Progenitor cell of endocrine pancreas (in vitro differentiated cells): Measurements from ENCODE around the gene PRRX2. TPM values are rescaled to one million over a fixed set of nuclear protein-coding genes. Genes with fewer than 3 reads are reported as not detected.
A peak's percentile ranks its signal among the peaks of the same experiment; 100 is the strongest.

Source experiments
- DNase-seq: peaks from one replicate; pipeline ENCODE4 v3.0.0; 2021; ENCODE audit warnings: low spot score; ENCODE audit not compliant: unreplicated experiment
- H3K27ac Mint-ChIP-seq: 2 replicates; pipeline ENCODE4 v1.8.0; 2021; ENCODE audit warnings: mild to moderate bottlenecking, moderate library complexity, mixed read lengths
- H3K27me3 Mint-ChIP-seq: 2 replicates; pipeline ENCODE4 v1.8.0; 2021; ENCODE audit warnings: mixed read lengths
- H3K36me3 Mint-ChIP-seq: 2 replicates; pipeline ENCODE4 v1.8.0; 2022; ENCODE audit warnings: mixed read lengths; ENCODE audit not compliant: insufficient read depth
- H3K4me1 Mint-ChIP-seq: 2 replicates; pipeline ENCODE4 v1.8.0; 2021; ENCODE audit warnings: low read depth, mixed read lengths
- H3K4me3 Mint-ChIP-seq: 2 replicates; pipeline ENCODE4 v1.8.0; 2021; ENCODE audit warnings: low read depth, mild to moderate bottlenecking, moderate library complexity, mixed read lengths
- H3K9me3 Mint-ChIP-seq: 2 replicates; pipeline ENCODE4 v1.8.0; 2021; ENCODE audit warnings: low read depth, mixed read lengths
- total RNA-seq: library from RNA; stranded (reverse); gene quantifications from 2 replicates; pipeline ENCODE4 v1.2.1, GENCODE V29; 2021
- TF ChIP-seq, protein P1 (sequence below): fragments of 200-600 bp; sonication (generic); IDR thresholded peaks from one replicate; pipeline ENCODE4 v1.5.0; 2021; ENCODE audit warnings: antibody characterized with exemption, mild to moderate bottlenecking; ENCODE audit not compliant: unreplicated experiment

Gene PRRX2
- total RNA-seq, 1 donor from 2014 or later = 0.79 TPM

DNA sequence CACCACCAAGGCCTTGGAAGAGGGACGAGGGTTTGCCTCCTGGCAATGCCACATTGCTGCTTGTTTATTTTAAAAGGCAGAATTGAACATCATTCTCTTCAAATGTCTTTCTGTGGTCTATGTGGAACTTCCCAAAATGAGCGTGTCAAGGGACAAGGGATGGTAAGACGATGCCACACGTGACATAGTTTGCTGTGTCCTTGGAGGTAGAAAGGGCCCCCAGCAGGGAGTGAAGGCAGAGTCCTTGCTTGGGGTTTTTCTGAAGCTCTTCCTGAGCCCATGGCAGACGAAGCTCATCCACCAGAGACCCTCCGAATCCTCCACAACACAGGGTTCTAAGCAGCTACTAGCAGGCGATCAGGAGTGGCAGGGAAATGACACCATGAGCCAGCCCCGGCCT is 28.3 kb downstream of the PRRX2 start:
- H3K36me3 Mint-ChIP-seq = no peaks in the 10 kb centered on the region
- H3K27ac Mint-ChIP-seq = no peak overlapping the region
- no peaks in the 10 kb centered on the region for H3K9me3 Mint-ChIP-seq
- H3K4me3 Mint-ChIP-seq = no peak overlapping the region
- H3K4me1 Mint-ChIP-seq = peaks cover 2% of the 10 kb centered on the region
- H3K27me3 Mint-ChIP-seq = peaks cover 42% of the 10 kb centered on the region
- TF ChIP-seq, protein P1, sequence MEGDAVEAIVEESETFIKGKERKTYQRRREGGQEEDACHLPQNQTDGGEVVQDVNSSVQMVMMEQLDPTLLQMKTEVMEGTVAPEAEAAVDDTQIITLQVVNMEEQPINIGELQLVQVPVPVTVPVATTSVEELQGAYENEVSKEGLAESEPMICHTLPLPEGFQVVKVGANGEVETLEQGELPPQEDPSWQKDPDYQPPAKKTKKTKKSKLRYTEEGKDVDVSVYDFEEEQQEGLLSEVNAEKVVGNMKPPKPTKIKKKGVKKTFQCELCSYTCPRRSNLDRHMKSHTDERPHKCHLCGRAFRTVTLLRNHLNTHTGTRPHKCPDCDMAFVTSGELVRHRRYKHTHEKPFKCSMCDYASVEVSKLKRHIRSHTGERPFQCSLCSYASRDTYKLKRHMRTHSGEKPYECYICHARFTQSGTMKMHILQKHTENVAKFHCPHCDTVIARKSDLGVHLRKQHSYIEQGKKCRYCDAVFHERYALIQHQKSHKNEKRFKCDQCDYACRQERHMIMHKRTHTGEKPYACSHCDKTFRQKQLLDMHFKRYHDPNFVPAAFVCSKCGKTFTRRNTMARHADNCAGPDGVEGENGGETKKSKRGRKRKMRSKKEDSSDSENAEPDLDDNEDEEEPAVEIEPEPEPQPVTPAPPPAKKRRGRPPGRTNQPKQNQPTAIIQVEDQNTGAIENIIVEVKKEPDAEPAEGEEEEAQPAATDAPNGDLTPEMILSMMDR = no peak
- DNase-seq = no peak

GRCh38 chr9:129694243-129694646 is 28.8 kb downstream of the PRRX2 start:
- no peak for DNase-seq
- H3K4me3 Mint-ChIP-seq = no peak overlapping the region

GRCh38 chr9:129695870-129696269 is 30.4 kb downstream of the PRRX2 start:
- Mint-ChIP-seq H3K27me3 (peaks cover 50% of the 10 kb centered on the region), H3K4me1 (peaks cover 2% of the 10 kb centered on the region), H3K9me3 (no peaks in the 10 kb centered on the region), H3K27ac (no peak overlapping the region), H3K36me3 (no peaks in the 10 kb centered on the region), H3K4me3 (no peak overlapping the region)
- TF ChIP-seq, protein P1 = no peak
- no peak for DNase-seq

More at GRCh38 chr9:129694243-129694646, 28.8 kb downstream of the PRRX2 start:
- TF ChIP-seq, protein P1 = no peak
- Mint-ChIP-seq H3K9me3 (no peaks in the 10 kb centered on the region), H3K4me1 (peaks cover 2% of the 10 kb centered on the region), H3K27ac (no peak overlapping the region), H3K36me3 (no peaks in the 10 kb centered on the region), H3K27me3 (peaks cover 43% of the 10 kb centered on the region)

DNA sequence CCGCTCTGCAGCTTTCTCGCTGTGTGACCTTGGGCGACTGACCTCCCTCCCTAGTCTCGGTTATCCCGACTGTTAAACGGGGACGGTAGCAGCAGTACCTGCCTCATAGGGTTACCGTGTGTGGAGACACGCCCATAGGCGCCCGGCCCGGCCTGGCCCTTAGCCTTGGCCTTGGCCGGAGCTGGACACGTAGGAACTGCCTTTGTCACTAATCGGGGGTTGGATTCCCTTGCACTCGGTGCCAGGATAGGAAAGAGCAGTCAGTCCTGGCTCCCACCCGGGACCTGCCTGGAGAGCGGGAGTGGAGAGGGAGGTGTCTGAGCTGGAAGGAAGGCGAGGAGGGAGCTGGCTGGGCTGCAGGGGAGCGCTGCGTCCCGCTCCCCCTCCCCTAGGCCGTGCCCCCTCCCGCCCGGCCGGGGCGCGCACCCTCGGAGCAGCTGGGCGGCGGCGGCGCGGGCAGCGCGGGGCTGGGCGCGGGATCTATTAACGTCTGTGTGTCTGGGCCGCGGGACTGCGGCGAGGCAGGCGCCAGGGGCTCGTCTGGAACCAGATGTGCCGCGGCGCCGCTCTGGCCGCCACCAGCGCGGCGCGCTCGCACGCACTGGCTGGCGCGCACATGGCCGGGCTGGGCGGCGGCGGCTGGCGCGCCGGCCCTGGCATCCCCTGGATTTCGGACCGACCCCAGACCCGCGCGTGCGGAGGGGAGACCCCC is 31.7 kb downstream of the PRRX2 start:
- no peaks in the 10 kb centered on the region for H3K36me3 Mint-ChIP-seq
- H3K27me3 Mint-ChIP-seq = peaks cover 53% of the 10 kb centered on the region

GRCh38 chr9:129697656-129698253 is 32.3 kb downstream of the PRRX2 start:
- TF ChIP-seq, protein P1 = no peak
- no peak for DNase-seq
- H3K36me3 Mint-ChIP-seq = no peaks in the 10 kb centered on the region
- peaks cover 2% of the 10 kb centered on the region for H3K4me1 Mint-ChIP-seq
- H3K4me3 Mint-ChIP-seq = peak overlapping the region; percentile 35
- H3K27ac Mint-ChIP-seq = no peak overlapping the region
- peaks cover 57% of the 10 kb centered on the region for H3K27me3 Mint-ChIP-seq
- no peaks in the 10 kb centered on the region for H3K9me3 Mint-ChIP-seq

More for the DNA sequence above, 31.7 kb downstream of the PRRX2 start:
- Mint-ChIP-seq H3K4me3 (peak overlapping the region; percentile 77), H3K4me1 (peaks cover 2% of the 10 kb centered on the region), H3K9me3 (no peaks in the 10 kb centered on the region), H3K27ac (peak overlapping the region; percentile 90)
- no peak for DNase-seq
- TF ChIP-seq, protein P1 = no peak
